ENCODE measurements around the gene SAMD3.
"Not testable (repeated sequence)": the region's sequence is repeated elsewhere in the genome, so short reads cannot be mapped to it uniquely, and the experiment has no call there.

SAMD3 gene, protein sequence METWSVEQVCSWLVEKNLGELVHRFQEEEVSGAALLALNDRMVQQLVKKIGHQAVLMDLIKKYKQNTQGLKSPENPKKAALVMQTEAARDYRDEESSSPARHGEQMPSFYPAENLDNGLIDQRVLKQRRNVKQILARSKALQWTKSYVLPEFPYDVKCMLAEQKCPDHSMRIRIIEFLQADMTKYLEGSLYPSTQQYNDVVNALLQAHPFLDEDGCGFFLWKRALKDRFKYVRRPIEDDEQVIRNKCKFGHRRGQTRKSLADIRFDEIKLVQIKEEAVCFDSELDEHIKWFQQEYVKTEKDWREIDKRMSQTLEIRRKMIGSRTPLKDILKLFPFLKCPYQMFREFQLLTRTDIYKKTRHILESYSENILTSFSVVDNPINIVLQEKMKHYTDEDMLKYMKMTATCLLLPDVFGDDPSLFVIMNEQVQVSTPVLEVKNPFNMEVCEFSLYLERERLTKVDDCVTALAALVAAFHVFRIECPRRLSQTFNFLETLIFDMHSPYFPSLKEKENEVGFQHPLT

DNA sequence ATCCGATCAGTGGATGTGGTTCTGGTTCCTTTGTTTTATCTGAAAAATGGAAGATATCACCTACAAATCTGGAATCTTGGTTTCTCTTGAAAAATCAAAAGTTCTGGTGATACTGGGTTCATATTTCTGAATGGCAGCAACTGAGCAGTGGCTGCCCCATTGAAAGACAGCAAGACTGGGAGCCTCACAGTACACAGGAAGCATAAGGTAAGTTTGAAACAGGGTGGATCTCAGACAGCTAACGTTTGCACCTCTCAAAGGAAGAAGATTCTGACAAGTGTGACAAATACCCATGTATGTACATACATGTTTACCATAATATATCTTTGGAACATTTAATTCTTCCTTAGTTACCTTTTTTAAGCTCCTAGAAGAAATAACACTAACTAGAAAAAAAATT is at the start of gene SAMD3:
TSS of gene SAMD3 (minus strand) at position 177 of the 400 bp plus-strand sequence. CDS start 7,678 bp downstream, outside the sequence.
- no peak for DNase-seq (ENCODE audit: low read depth)
- no peak within 1 kb of the TSS for H3K4me3 ChIP-seq (replicated peaks; ENCODE audit: low read depth, low read length)
- TF ChIP-seq, protein P1, sequence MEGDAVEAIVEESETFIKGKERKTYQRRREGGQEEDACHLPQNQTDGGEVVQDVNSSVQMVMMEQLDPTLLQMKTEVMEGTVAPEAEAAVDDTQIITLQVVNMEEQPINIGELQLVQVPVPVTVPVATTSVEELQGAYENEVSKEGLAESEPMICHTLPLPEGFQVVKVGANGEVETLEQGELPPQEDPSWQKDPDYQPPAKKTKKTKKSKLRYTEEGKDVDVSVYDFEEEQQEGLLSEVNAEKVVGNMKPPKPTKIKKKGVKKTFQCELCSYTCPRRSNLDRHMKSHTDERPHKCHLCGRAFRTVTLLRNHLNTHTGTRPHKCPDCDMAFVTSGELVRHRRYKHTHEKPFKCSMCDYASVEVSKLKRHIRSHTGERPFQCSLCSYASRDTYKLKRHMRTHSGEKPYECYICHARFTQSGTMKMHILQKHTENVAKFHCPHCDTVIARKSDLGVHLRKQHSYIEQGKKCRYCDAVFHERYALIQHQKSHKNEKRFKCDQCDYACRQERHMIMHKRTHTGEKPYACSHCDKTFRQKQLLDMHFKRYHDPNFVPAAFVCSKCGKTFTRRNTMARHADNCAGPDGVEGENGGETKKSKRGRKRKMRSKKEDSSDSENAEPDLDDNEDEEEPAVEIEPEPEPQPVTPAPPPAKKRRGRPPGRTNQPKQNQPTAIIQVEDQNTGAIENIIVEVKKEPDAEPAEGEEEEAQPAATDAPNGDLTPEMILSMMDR (IDR thresholded peaks at IDR 0.05; ENCODE audit: low read length, missing control alignments), result no peak

DNA sequence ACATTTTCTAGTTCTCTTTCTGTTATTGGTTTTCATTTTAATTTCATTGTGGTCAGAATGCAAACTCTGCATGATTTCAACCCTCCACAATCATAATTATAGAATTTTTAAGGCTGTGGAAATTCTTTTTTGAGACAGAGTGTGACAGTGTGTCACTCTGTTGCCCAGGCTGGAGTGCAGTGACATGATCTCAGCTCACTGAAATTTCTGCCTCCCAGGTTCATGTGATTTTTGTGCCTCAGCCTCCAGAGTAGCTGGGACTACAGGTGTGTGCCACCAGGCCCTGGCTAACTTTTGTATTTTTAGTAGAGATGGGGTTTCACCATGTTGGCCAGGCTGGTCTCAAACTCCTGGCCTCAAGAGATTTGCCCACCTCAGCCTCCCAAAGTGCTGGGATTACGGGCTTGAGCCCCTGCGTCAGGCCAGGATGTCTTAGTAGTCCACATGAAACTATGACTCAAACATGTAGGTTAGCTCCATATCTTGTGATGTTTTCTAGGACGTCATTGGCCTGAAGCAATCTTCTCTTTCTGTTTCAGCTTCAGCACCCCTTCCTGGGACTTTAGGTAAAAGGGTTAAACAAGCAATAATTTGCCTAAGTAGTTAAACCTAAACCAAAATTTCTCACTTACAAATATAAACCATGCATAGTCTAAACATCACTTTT is 47.4 kb upstream of the SAMD3 start:
- no peak overlapping the region for H3K4me3 ChIP-seq (replicated peaks; ENCODE audit: low read depth, low read length)
- TF ChIP-seq, protein P1 (IDR thresholded peaks at IDR 0.05; ENCODE audit: low read length, missing control alignments), result no peak
- no peak for DNase-seq (ENCODE audit: low read depth)

DNA sequence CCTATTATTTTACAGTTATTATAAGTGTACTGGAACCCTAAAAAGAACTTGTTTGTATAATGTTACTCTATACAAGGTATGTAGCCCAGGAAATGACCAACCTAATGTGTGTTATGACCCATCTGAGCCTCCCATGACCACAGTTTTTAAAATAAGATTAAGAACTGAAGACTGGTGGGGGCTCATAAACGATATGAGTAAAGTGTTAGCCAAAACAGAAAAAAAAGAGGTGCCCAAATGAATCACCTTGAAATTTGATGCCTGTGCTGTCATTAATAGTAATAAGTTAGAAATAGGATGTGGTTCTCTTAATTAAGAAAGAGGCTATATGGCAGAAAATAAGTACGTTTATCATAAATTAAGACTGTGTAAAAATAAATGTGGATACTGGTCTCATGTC is 42.8 kb upstream of the SAMD3 start:
- DNase-seq (ENCODE audit: low read depth), result not testable (repeated sequence)

DNA sequence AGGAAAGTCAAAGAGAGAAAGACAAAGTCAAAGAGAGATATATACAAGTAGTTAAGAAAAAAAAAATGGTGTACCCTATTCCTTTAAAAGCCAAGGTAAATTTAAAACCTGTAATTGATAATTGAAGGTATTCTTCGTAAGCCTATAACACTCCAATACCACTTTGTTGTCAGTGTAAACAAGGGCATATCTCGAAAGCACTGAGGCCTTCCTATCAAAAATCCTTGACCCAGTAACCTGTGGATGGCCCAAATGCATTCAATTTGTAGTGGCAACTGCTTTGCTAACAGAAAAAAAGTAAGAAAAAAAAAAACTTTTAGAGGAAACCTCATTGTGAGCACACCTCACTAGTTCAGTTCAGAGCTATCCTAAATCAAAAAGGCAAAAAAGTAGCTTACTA is 39.3 kb upstream of the SAMD3 start:
- TF ChIP-seq, protein P1 (IDR thresholded peaks at IDR 0.05; ENCODE audit: low read length, missing control alignments), result no peak
- no peak overlapping the region for H3K4me3 ChIP-seq (replicated peaks; ENCODE audit: low read depth, low read length)
- DNase-seq (ENCODE audit: low read depth), result no peak

More for the DNA sequence above, 42.8 kb upstream of the SAMD3 start:
- H3K4me3 ChIP-seq (replicated peaks; ENCODE audit: low read depth, low read length), result not testable (repeated sequence)

DNA sequence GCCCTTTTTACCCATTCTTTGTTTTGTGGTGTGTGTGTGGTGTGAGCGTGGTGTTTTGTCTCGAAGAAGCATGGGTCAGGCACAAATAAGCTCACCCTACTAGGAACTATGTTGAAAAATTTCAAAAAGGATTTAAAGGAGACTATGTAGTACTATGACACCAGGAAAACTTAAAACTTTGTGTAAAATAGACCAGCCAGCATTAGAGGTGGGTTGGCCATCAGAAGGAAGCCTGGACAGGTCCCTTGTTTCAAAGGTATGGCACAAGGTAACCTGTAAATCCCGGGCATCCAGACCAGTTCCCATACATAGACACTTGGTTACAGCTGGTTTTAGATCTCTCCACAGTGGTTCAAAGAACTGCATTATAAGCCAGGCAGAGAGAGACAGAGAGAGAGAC is 38.8 kb upstream of the SAMD3 start:
- not testable (repeated sequence) for DNase-seq (ENCODE audit: low read depth); H3K4me3 ChIP-seq (replicated peaks; ENCODE audit: low read depth, low read length)

DNA sequence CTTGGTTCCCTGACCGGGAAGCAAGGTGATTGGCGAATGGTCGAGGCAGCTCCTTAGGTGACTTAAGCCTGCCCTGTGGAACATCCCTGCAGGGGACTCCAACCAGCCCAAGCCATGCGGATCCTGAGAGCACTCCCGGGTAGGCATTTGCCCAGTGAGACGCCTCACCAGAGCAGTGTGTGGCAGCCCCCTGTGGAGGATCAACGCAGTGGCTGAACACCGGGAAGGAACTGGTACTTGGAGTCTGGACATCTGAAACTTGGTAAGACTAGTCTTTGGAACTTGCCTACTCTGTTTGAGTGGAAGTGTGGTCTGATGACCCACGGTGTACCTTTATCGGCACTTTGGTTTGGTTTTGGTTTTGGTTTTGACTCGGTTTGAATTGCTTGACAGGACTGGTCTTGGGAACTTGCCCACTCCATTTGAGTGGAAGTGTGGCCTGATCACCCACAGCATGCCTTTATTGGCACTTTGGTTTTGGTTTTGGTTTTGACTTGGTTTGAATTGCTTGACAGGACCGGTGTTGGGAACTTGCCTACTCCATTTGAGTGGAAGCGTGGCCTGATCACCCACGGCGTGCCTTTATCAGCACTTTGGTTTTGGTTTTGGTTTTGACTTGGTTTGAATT is 38.0 kb upstream of the SAMD3 start:
- H3K4me3 ChIP-seq (replicated peaks; ENCODE audit: low read depth, low read length); DNase-seq (ENCODE audit: low read depth): not testable (repeated sequence)

DNA sequence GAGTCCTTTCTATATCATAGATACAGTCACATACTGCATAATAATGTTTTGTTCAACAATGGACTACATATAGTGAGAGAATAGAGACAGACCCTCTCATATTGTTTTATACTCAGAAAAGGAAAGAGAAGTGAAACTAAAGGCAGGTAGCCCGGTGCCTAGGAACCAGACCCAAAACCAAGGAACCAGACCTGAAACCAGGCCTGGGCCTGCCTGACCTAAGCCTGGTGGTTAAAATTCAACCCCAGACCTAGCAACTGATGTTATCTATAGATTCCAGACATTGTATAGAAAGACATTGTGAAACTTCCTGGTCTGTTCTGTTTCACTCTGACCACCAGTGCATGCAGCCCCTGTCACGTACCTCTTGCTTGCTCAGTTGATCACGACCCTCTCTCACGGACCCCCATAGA is 37.3 kb upstream of the SAMD3 start:
- not testable (repeated sequence) for DNase-seq (ENCODE audit: low read depth); H3K4me3 ChIP-seq (replicated peaks; ENCODE audit: low read depth, low read length)

DNA sequence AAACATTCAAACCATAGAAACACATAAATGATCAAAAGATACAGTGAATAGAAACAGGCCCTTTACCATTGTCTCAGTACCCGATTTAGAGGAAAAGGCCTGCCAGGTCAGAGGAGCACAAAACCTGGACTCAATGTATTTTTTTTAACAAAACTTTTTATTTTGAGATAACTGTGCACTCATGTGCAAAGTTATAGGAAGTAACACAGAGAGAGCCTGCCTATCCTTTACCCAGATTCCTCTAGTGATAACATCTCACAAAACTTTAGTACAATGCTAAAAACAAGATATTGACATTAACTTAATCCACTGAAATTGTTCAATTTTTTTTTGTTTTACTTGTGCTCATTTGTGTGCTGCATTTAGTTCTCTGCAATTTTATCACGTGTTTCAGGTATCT is 36.8 kb upstream of the SAMD3 start:
- no peak for DNase-seq (ENCODE audit: low read depth)
- no peak overlapping the region for H3K4me3 ChIP-seq (replicated peaks; ENCODE audit: low read depth, low read length)

More for the DNA sequence above, 36.8 kb upstream of the SAMD3 start:
- TF ChIP-seq, protein P1 (IDR thresholded peaks at IDR 0.05; ENCODE audit: low read length, missing control alignments), result no peak
